Neural progenitor cell (in vitro differentiated cells): ENCODE results near the gene ZNF135. TPM values are rescaled to one million over a fixed set of nuclear protein-coding genes. Genes with fewer than 3 reads are reported as not detected.

Experiments used
- DNase-seq: peaks from one replicate; pipeline ENCODE4 v3.0.0-alpha.2; 2016; ENCODE audit warnings: low spot score
- H2AFZ ChIP-seq: fragments of 200-600 bp; sonication (generic); replicated peaks from 2 replicates; pipeline ENCODE4 v1.6.1; 2016; ENCODE audit warnings: antibody characterized with exemption
- H3F3A ChIP-seq: fragments of 200-600 bp; sonication (generic); 2 replicates; pipeline ENCODE4 v1.6.1; 2016; ENCODE audit warnings: antibody characterized with exemption, low read depth
- H3K27ac ChIP-seq: fragments of 200-600 bp; sonication (generic); 2 replicates; pipeline ENCODE4 v1.5.1; 2016; ENCODE audit warnings: mild to moderate bottlenecking
- H3K27me3 ChIP-seq: fragments of 200-600 bp; sonication (generic); 2 replicates; pipeline ENCODE4 v1.6.1; 2016; ENCODE audit warnings: mild to moderate bottlenecking, moderate library complexity
- H3K36me3 ChIP-seq: fragments of 200-600 bp; sonication (generic); 2 replicates; pipeline ENCODE4 v1.5.1; 2016
- H3K4me1 ChIP-seq: fragments of 200-600 bp; sonication (generic); 2 replicates; pipeline ENCODE4 v1.6.1; 2016; ENCODE audit warnings: mixed run types
- H3K4me2 ChIP-seq: fragments of 200-600 bp; sonication (generic); 2 replicates; pipeline ENCODE4 v1.6.1; 2016
- H3K4me3 ChIP-seq: fragments of 200-600 bp; sonication (generic); 2 replicates; pipeline ENCODE4 v1.5.1; 2016
- H3K79me2 ChIP-seq: fragments of 200-600 bp; sonication (generic); 2 replicates; pipeline ENCODE4 v1.6.1; 2016; ENCODE audit warnings: low read depth
- H3K9ac ChIP-seq: fragments of 200-600 bp; sonication (generic); 2 replicates; pipeline ENCODE4 v1.6.1; 2016
- H3K9me3 ChIP-seq: fragments of 200-600 bp; sonication (generic); 2 replicates; pipeline ENCODE4 v1.5.1; 2016; ENCODE audit warnings: low read depth
- H4K20me1 ChIP-seq: fragments of 200-600 bp; sonication (generic); 2 replicates; pipeline ENCODE4 v1.6.1; 2016; ENCODE audit warnings: low read depth
- H3K27ac Mint-ChIP-seq: 3 replicates; pipeline ENCODE4 v1.8.0; 2021; ENCODE audit warnings: mixed read lengths
- H3K27me3 Mint-ChIP-seq: 2 replicates; pipeline ENCODE4 v1.8.0; 2022; ENCODE audit warnings: low read depth, mild to moderate bottlenecking, inconsistent platforms, moderate library complexity, mixed read lengths; ENCODE audit not compliant: insufficient read depth
- H3K36me3 Mint-ChIP-seq: 3 replicates; pipeline ENCODE4 v1.8.0; 2021; ENCODE audit warnings: mixed read lengths
- H3K4me1 Mint-ChIP-seq: 3 replicates; pipeline ENCODE4 v1.8.0; 2021; ENCODE audit warnings: mixed read lengths
- H3K4me3 Mint-ChIP-seq: 3 replicates; pipeline ENCODE4 v1.8.0; 2021; ENCODE audit warnings: mild to moderate bottlenecking, moderate library complexity, mixed read lengths
- H3K9me3 Mint-ChIP-seq: 3 replicates; pipeline ENCODE4 v1.8.0; 2020; ENCODE audit warnings: mixed read lengths
- CTCF ChIP-seq: fragments of 200-600 bp; sonication (generic); IDR thresholded peaks from 2 replicates; pipeline ENCODE4 v1.5.1; 2017; ENCODE audit warnings: antibody characterized with exemption, mild to moderate bottlenecking
- EZH2 ChIP-seq: fragments of 200-600 bp; sonication (generic); IDR thresholded peaks from 2 replicates; pipeline ENCODE4 v1.6.1; 2017; ENCODE audit warnings: antibody characterized with exemption, mild to moderate bottlenecking, moderate library complexity
- EZH2phosphoT487 ChIP-seq: fragments of 200-600 bp; sonication (generic); IDR thresholded peaks from 2 replicates; pipeline ENCODE4 v1.6.1; 2017; ENCODE audit warnings: antibody characterized with exemption
- total RNA-seq: library from RNA; depleted of rRNA; stranded (reverse); fragments of >200 nt; gene quantifications from 2 replicates; pipeline ENCODE4 v1.2.3, GENCODE V29; 2015; ENCODE audit warnings: low replicate concordance

ZNF135 gene
- total RNA-seq, 1 donor from 2014 or later, result 11.1 TPM

GRCh38 chr19:58097349-58097748 is 38.3 kb downstream of the ZNF135 start:
- H3K27ac ChIP-seq, result no peak overlapping the region
- peaks cover 5% of the 10 kb centered on the region for H3K4me1 Mint-ChIP-seq
- no peak for TF ChIP-seq EZH2
- TF ChIP-seq CTCF, result no peak
- TF ChIP-seq EZH2phosphoT487, result no peak

GRCh38 chr19:58097781-58098681 is 38.9 kb downstream of the ZNF135 start, which contains the start of gene ZSCAN18:
TSS of gene ZSCAN18 (minus strand) at chr19:58098231. CDS start at chr19:58090267, 7,964 bp downstream.
- TF ChIP-seq CTCF (peak; percentile 12), EZH2phosphoT487 (no peak)
- peak within 1 kb of the TSS; percentile 97 for H2AFZ ChIP-seq

More at GRCh38 chr19:58097349-58097748, 38.3 kb downstream of the ZNF135 start:
- no peaks in the 10 kb centered on the region for H4K20me1 ChIP-seq
- no peaks in the 10 kb centered on the region for H3K4me1 ChIP-seq
- no peak for DNase-seq
- H3K4me3 ChIP-seq, result peak overlapping the region; percentile 99
- H3K36me3 ChIP-seq, result no peaks in the 10 kb centered on the region
- no peak overlapping the region for H2AFZ ChIP-seq
- peaks cover 4% of the 10 kb centered on the region for H3F3A ChIP-seq
- H3K4me3 Mint-ChIP-seq, result peak overlapping the region; percentile 89
- no peaks in the 10 kb centered on the region for H3K9me3 ChIP-seq
- no peaks in the 10 kb centered on the region for H3K27me3 ChIP-seq
- H3K9me3 Mint-ChIP-seq, result peaks cover 68% of the 10 kb centered on the region
- H3K9ac ChIP-seq, result peak overlapping the region; percentile 99
- H3K79me2 ChIP-seq, result peaks cover 44% of the 10 kb centered on the region
- H3K4me2 ChIP-seq, result peak overlapping the region; percentile 83
- H3K27me3 Mint-ChIP-seq, result peaks cover 8% of the 10 kb centered on the region
- H3K36me3 Mint-ChIP-seq, result peaks cover 23% of the 10 kb centered on the region
- H3K27ac Mint-ChIP-seq, result peak overlapping the region; percentile 96

GRCh38 chr19:58098682-58098998 is 39.6 kb downstream of the ZNF135 start:
- Histone ChIP-seq H4K20me1 (no peaks in the 10 kb centered on the region), H3K79me2 (peaks cover 38% of the 10 kb centered on the region), H3K27me3 (no peaks in the 10 kb centered on the region), H3K4me1 (no peaks in the 10 kb centered on the region), H3K36me3 (no peaks in the 10 kb centered on the region), H3K27ac (peak overlapping the region; percentile 88), H3F3A (peaks cover 4% of the 10 kb centered on the region), H3K4me2 (peak overlapping the region; percentile 85), H3K9ac (peak overlapping the region; percentile 41), H2AFZ (peak overlapping the region; percentile 97), H3K9me3 (no peaks in the 10 kb centered on the region), H3K4me3 (peak overlapping the region; percentile 99)
- Mint-ChIP-seq H3K36me3 (peaks cover 20% of the 10 kb centered on the region), H3K27me3 (peaks cover 7% of the 10 kb centered on the region), H3K4me1 (peaks cover 5% of the 10 kb centered on the region), H3K4me3 (peak overlapping the region; percentile 89), H3K27ac (peak overlapping the region; percentile 100), H3K9me3 (peaks cover 66% of the 10 kb centered on the region)
- DNase-seq, result no peak
- no peak for TF ChIP-seq EZH2phosphoT487
- TF ChIP-seq EZH2, result no peak
- no peak for TF ChIP-seq CTCF

More at GRCh38 chr19:58097781-58098681, 38.9 kb downstream of the ZNF135 start, which contains the start of gene ZSCAN18:
- Mint-ChIP-seq H3K27ac (peak within 1 kb of the TSS; percentile 100), H3K36me3 (peaks cover 24% of the 10 kb centered on the region), H3K4me1 (peaks cover 5% of the 10 kb centered on the region), H3K4me3 (peak within 1 kb of the TSS; percentile 89), H3K9me3 (peaks cover 66% of the 10 kb centered on the region), H3K27me3 (peaks cover 8% of the 10 kb centered on the region)
- H3K27me3 ChIP-seq, result no peaks in the 10 kb centered on the region
- peak; percentile 100 for DNase-seq
- no peaks in the 10 kb centered on the region for H4K20me1 ChIP-seq
- H3K9ac ChIP-seq, result peak within 1 kb of the TSS; percentile 99
- peak within 1 kb of the TSS; percentile 95 for H3K27ac ChIP-seq
- no peaks in the 10 kb centered on the region for H3K4me1 ChIP-seq
- peak within 1 kb of the TSS; percentile 99 for H3K4me3 ChIP-seq
- H3F3A ChIP-seq, result peaks cover 4% of the 10 kb centered on the region
- peaks cover 44% of the 10 kb centered on the region for H3K79me2 ChIP-seq
- no peaks in the 10 kb centered on the region for H3K36me3 ChIP-seq
- H3K9me3 ChIP-seq, result no peaks in the 10 kb centered on the region
- H3K4me2 ChIP-seq, result peak within 1 kb of the TSS; percentile 85
